Neuronal stem cell (in vitro differentiated cells): ENCODE data around the gene ADAMTS14.

Source experiments
- DNase-seq: peaks from one replicate; pipeline ENCODE4 v3.0.0-alpha.2; 2013; ENCODE audit warnings: low spot score
- H2AFZ ChIP-seq: one replicate; pipeline ENCODE4 v1.6.1; 2013; ENCODE audit warnings: mild to moderate bottlenecking, low read length, inconsistent platforms
- H2AK5ac ChIP-seq: 2 replicates; pipeline ENCODE4 v1.6.1; 2013; ENCODE audit warnings: low read depth, mild to moderate bottlenecking, inconsistent platforms, low read length, moderate library complexity, mixed read lengths
- H2BK120ac ChIP-seq: 2 replicates; pipeline ENCODE4 v1.6.1; 2013; ENCODE audit warnings: low read depth, mild to moderate bottlenecking, inconsistent platforms, low read length, moderate library complexity, mixed read lengths
- H2BK12ac ChIP-seq: one replicate; pipeline ENCODE4 v1.6.1; 2013; ENCODE audit warnings: low read length, inconsistent platforms
- H2BK15ac ChIP-seq: 2 replicates; pipeline ENCODE4 v1.6.1; 2013; ENCODE audit warnings: mild to moderate bottlenecking, low read length, inconsistent platforms, mixed read lengths
- H2BK5ac ChIP-seq: one replicate; pipeline ENCODE4 v1.6.1; 2013; ENCODE audit warnings: inconsistent platforms, mild to moderate bottlenecking, low read length, moderate library complexity
- H3K14ac ChIP-seq: one replicate; pipeline ENCODE4 v1.6.1; 2013; ENCODE audit warnings: low read length, inconsistent platforms
- H3K18ac ChIP-seq: 2 replicates; pipeline ENCODE4 v1.6.1; 2013; ENCODE audit warnings: low read length, inconsistent platforms
- H3K23ac ChIP-seq: 2 replicates; pipeline ENCODE4 v1.6.1; 2013; ENCODE audit warnings: low read depth, mild to moderate bottlenecking, mixed read lengths, low read length, inconsistent platforms; ENCODE audit not compliant: poor library complexity
- H3K27ac ChIP-seq: replicated peaks from 3 replicates; pipeline ENCODE4 v1.5.1; 2013; ENCODE audit warnings: low read length, inconsistent platforms
- H3K27me3 ChIP-seq, 3 experiments: 2 replicates each; pipeline ENCODE4 v1.6.1; 2013; ENCODE audit warnings: low read length in 3 of 3, mild to moderate bottlenecking in 2 of 3, inconsistent platforms in 1 of 3, low read depth in 1 of 3, mixed read lengths in 1 of 3, moderate library complexity in 1 of 3; ENCODE audit not compliant: control insufficient read depth in 3 of 3, insufficient read depth in 3 of 3
- H3K36me3 ChIP-seq, 2 donors: replicated peaks in 1 of 2; 2 replicates each; pipeline ENCODE4 v1.6.1; 2013; ENCODE audit warnings: low read length in 2 of 2; ENCODE audit not compliant: control insufficient read depth in 2 of 2, insufficient read depth in 2 of 2
- H3K4ac ChIP-seq: 2 replicates; pipeline ENCODE4 v1.6.1; 2013; ENCODE audit warnings: inconsistent platforms, mild to moderate bottlenecking, low read length, moderate library complexity
- H3K4me1 ChIP-seq, 2 donors: 1 replicate in 1 of 2; 2 replicates in 1 of 2; pipeline ENCODE4 v1.6.1; 2013; ENCODE audit warnings: low read length in 2 of 2, low read depth in 1 of 2; ENCODE audit not compliant: control insufficient read depth in 2 of 2, insufficient read depth in 1 of 2
- H3K4me2 ChIP-seq: one replicate; pipeline ENCODE4 v1.6.1; 2013; ENCODE audit warnings: mild to moderate bottlenecking, low read length, inconsistent platforms; ENCODE audit not compliant: insufficient read depth, poor library complexity, severe bottlenecking
- H3K4me3 ChIP-seq, 2 donors: 2 replicates each; pipeline ENCODE4 v1.5.1; 2013; ENCODE audit warnings: low read length in 2 of 2, mild to moderate bottlenecking in 2 of 2, inconsistent platforms in 1 of 2, moderate library complexity in 1 of 2
- H3K79me1 ChIP-seq: one replicate; pipeline ENCODE4 v1.6.1; 2013; ENCODE audit warnings: low read depth, mild to moderate bottlenecking, inconsistent platforms, low read length, moderate library complexity
- H3K9ac ChIP-seq: one replicate; pipeline ENCODE4 v1.6.1; 2013; ENCODE audit warnings: mild to moderate bottlenecking, low read depth, low read length, inconsistent platforms; ENCODE audit not compliant: poor library complexity
- H3K9me3 ChIP-seq, 2 donors: replicated peaks in 1 of 2; 2 replicates each; pipeline versions ENCODE3 to v1.6.1; 2013; ENCODE audit warnings: low read length in 2 of 2, mild to moderate bottlenecking in 2 of 2, inconsistent platforms in 1 of 2, low read depth in 1 of 2, mixed read lengths in 1 of 2, moderate library complexity in 1 of 2; ENCODE audit not compliant: control insufficient read depth in 2 of 2, insufficient read depth in 1 of 2
- H4K8ac ChIP-seq: one replicate; pipeline ENCODE4 v1.6.1; 2013; ENCODE audit warnings: low read depth, mild to moderate bottlenecking, inconsistent platforms, low read length, moderate library complexity
- H4K91ac ChIP-seq: one replicate; pipeline ENCODE4 v1.6.1; 2013; ENCODE audit warnings: low read length, low read depth, mild to moderate bottlenecking, inconsistent platforms; ENCODE audit not compliant: poor library complexity
- WGBS, 2 donors: extraction: QIAGEN DNeasy Blood & Tissue Kit; methylation state at CpG; one replicate each; pipeline ENCODE4 v1.1.7; 2013; ENCODE audit warnings: missing lambda C conversion rate in 2 of 2, mixed read lengths in 1 of 2; ENCODE audit not compliant: insufficient read length in 2 of 2, insufficient replicate concordance in 1 of 2; ENCODE audit errors: extremely low coverage in 2 of 2; 5-methylcytosine and 5-hydroxymethylcytosine counted together

Gene ADAMTS14

GRCh38 chr10:70650718-70651117 is 21.6 kb upstream of the ADAMTS14 start:
- H2AFZ ChIP-seq = no peak overlapping the region

GRCh38 chr10:70651661-70652060 is 20.6 kb upstream of the ADAMTS14 start:
- H3K27ac ChIP-seq = no peak overlapping the region
- no peaks in the 10 kb centered on the region for H3K36me3 ChIP-seq
- H2AK5ac ChIP-seq = no peak overlapping the region
- H2BK12ac ChIP-seq = no peak overlapping the region
- no peak for DNase-seq
- no peaks in the 10 kb centered on the region for H3K79me1 ChIP-seq
- no peak overlapping the region for H4K91ac ChIP-seq
- H3K9me3 ChIP-seq = peaks cover 31 to 43% of the 10 kb centered on the region in 2 donors
- no peak overlapping the region for H3K23ac ChIP-seq
- H4K8ac ChIP-seq = no peak overlapping the region
- H3K4me3 ChIP-seq = no peak overlapping the region
- H3K4ac ChIP-seq = no peak overlapping the region
- no peak overlapping the region for H3K14ac ChIP-seq
- no peak overlapping the region for H2AFZ ChIP-seq
- no peak overlapping the region for H3K18ac ChIP-seq
- no peak overlapping the region for H3K9ac ChIP-seq
- H2BK120ac ChIP-seq = no peak overlapping the region
- no peak overlapping the region for H2BK5ac ChIP-seq
- no CpG with 5 or more reads among the region's 5 CpGs for WGBS, 2 donors
- no peaks in the 10 kb centered on the region for H3K27me3 ChIP-seq
- no peak overlapping the region for H2BK15ac ChIP-seq
- H3K4me1 ChIP-seq = no peaks in the 10 kb centered on the region
- H3K4me2 ChIP-seq = no peak overlapping the region

More at GRCh38 chr10:70650718-70651117, 21.6 kb upstream of the ADAMTS14 start:
- no peak for DNase-seq
- no peaks in the 10 kb centered on the region for H3K4me1 ChIP-seq
- H3K27ac ChIP-seq = no peak overlapping the region
- no CpG with 5 or more reads among the region's 3 CpGs for WGBS, 2 donors
- no peak overlapping the region for H2BK15ac ChIP-seq
- H3K4me3 ChIP-seq = no peak overlapping the region
- H3K36me3 ChIP-seq = no peaks in the 10 kb centered on the region
- H3K14ac ChIP-seq = no peak overlapping the region
- H3K23ac ChIP-seq = no peak overlapping the region
- H4K8ac ChIP-seq = no peak overlapping the region
- no peak overlapping the region for H3K4me2 ChIP-seq
- H4K91ac ChIP-seq = no peak overlapping the region
- no peaks in the 10 kb centered on the region for H3K79me1 ChIP-seq
- H2AK5ac ChIP-seq = no peak overlapping the region
- H2BK12ac ChIP-seq = no peak overlapping the region
- H2BK120ac ChIP-seq = no peak overlapping the region
- H3K27me3 ChIP-seq = no peaks in the 10 kb centered on the region
- H2BK5ac ChIP-seq = no peak overlapping the region
- H3K9me3 ChIP-seq = peaks cover 31 to 44% of the 10 kb centered on the region in 2 donors
- H3K18ac ChIP-seq = no peak overlapping the region
- no peak overlapping the region for H3K4ac ChIP-seq
- no peak overlapping the region for H3K9ac ChIP-seq

GRCh38 chr10:70652761-70653657 is 19.3 kb upstream of the ADAMTS14 start:
- Histone ChIP-seq H2BK12ac (no peak overlapping the region), H3K23ac (no peak overlapping the region), H3K4me1 (no peaks in the 10 kb centered on the region), H3K79me1 (no peaks in the 10 kb centered on the region), H2AFZ (no peak overlapping the region), H3K18ac (no peak overlapping the region), H2BK120ac (no peak overlapping the region), H2BK5ac (no peak overlapping the region), H3K9me3 (peaks cover 27 to 40% of the 10 kb centered on the region in 2 donors), H3K14ac (no peak overlapping the region), H4K91ac (no peak overlapping the region), H2BK15ac (no peak overlapping the region), H3K4me3 (peak overlapping the region in 1 of 2 donors; percentile 48), H3K27me3 (no peaks in the 10 kb centered on the region), H3K27ac (no peak overlapping the region), H3K4ac (no peak overlapping the region), H3K4me2 (no peak overlapping the region), H2AK5ac (no peak overlapping the region), H4K8ac (no peak overlapping the region), H3K9ac (no peak overlapping the region), H3K36me3 (no peaks in the 10 kb centered on the region)
- no peak for DNase-seq
- WGBS, 2 donors = no CpG with 5 or more reads among the region's 16 CpGs

GRCh38 chr10:70655316-70655715 is 17.0 kb upstream of the ADAMTS14 start:
- Histone ChIP-seq H3K4me1 (no peaks in the 10 kb centered on the region), H3K14ac (no peak overlapping the region), H3K27ac (no peak overlapping the region), H2BK5ac (no peak overlapping the region), H2AK5ac (no peak overlapping the region), H4K8ac (no peak overlapping the region), H2BK12ac (no peak overlapping the region), H3K9ac (no peak overlapping the region), H3K18ac (no peak overlapping the region), H3K27me3 (no peaks in the 10 kb centered on the region), H2BK120ac (no peak overlapping the region), H4K91ac (no peak overlapping the region), H2BK15ac (no peak overlapping the region), H3K36me3 (no peaks in the 10 kb centered on the region), H3K4ac (no peak overlapping the region), H3K4me2 (no peak overlapping the region), H3K23ac (no peak overlapping the region), H3K79me1 (no peaks in the 10 kb centered on the region), H3K4me3 (no peak overlapping the region), H2AFZ (no peak overlapping the region), H3K9me3 (peaks cover 15 to 24% of the 10 kb centered on the region in 2 donors)
- no CpG with 5 or more reads among the region's 12 CpGs for WGBS, 2 donors
- DNase-seq = no peak
